HepG2 (cell line): ENCODE measurements around the gene SSNA1. TPM values are rescaled to one million over a fixed set of nuclear protein-coding genes. Genes with fewer than 3 reads are reported as not detected.

Experiments
- CBX5 ChIP-seq: sonication (generic); formaldehyde crosslinking; IDR thresholded peaks from 2 replicates; pipeline ENCODE4 v1.4.0; 2020; ENCODE audit warnings: missing genetic modification reagents, borderline replicate concordance
- ELF3 ChIP-seq: IDR thresholded peaks from 2 replicates; pipeline ENCODE4 v1.6.1; 2016; ENCODE audit warnings: missing genetic modification reagents, missing compliant biosample characterization
- ETV5 ChIP-seq: IDR thresholded peaks from 2 replicates; pipeline ENCODE4 v1.6.1; 2018; ENCODE audit warnings: missing biosample characterization, missing genetic modification reagents, inconsistent platforms, borderline replicate concordance
- FLYWCH1 ChIP-seq: sonication (generic); formaldehyde crosslinking; IDR thresholded peaks from 2 replicates; pipeline ENCODE4 v1.8.1; 2023; ENCODE audit warnings: mild to moderate bottlenecking, missing genetic modification reagents
- HBP1 ChIP-seq: IDR thresholded peaks from 2 replicates; pipeline ENCODE4 v1.6.1; 2016; ENCODE audit warnings: low read depth, control low read depth
- HIC2 ChIP-seq: sonication (generic); formaldehyde crosslinking; IDR thresholded peaks from 2 replicates; pipeline ENCODE4 v1.9.0; 2022; ENCODE audit warnings: low read depth, missing genetic modification reagents
- IKZF5 ChIP-seq: IDR thresholded peaks from 2 replicates; pipeline ENCODE4 v1.6.1; 2018; ENCODE audit warnings: missing genetic modification reagents, mild to moderate bottlenecking, missing compliant biosample characterization
- NFKB2 ChIP-seq: sonication (generic); formaldehyde crosslinking; IDR thresholded peaks from 2 replicates; pipeline ENCODE4 v1.4.0; 2020; ENCODE audit warnings: missing genetic modification reagents, borderline replicate concordance
- PAF1 ChIP-seq: IDR thresholded peaks from 2 replicates; pipeline ENCODE4 v1.6.1; 2016; ENCODE audit warnings: missing genetic modification reagents, missing compliant biosample characterization
- PHB2 ChIP-seq: fragments of 450-650 bp; IDR thresholded peaks from 2 replicates; pipeline ENCODE4 v1.6.1; 2018; ENCODE audit not compliant: partially characterized antibody
- SETDB1 ChIP-seq: sonication (generic); formaldehyde crosslinking; IDR thresholded peaks from 2 replicates; pipeline ENCODE4 v1.5.1; 2020; ENCODE audit warnings: missing genetic modification reagents, mild to moderate bottlenecking, borderline replicate concordance
- SMC3 ChIP-seq: IDR thresholded peaks from 2 replicates; pipeline ENCODE4 v1.6.1; 2011; ENCODE audit warnings: low read length, improper control_type of control experiment
- SOX5 ChIP-seq: IDR thresholded peaks from 2 replicates; pipeline ENCODE4 v1.6.1; 2016; ENCODE audit warnings: borderline replicate concordance
- SP1 ChIP-seq, 2 experiments: fragments of 450-650 bp in 1 of 2; sonication (generic) in 1 of 2; formaldehyde crosslinking in 1 of 2; IDR thresholded peaks; 2 replicates each; pipeline versions ENCODE4 v1.4.0 to v1.6.1; 2016 to 2020; ENCODE audit warnings: missing genetic modification reagents in 1 of 2
- THAP8 ChIP-seq: sonication (generic); formaldehyde crosslinking; IDR thresholded peaks from 2 replicates; pipeline ENCODE4 v1.5.1; 2020; ENCODE audit warnings: missing genetic modification reagents, mild to moderate bottlenecking, borderline replicate concordance
- TSC22D2 ChIP-seq: sonication (generic); formaldehyde crosslinking; IDR thresholded peaks from 2 replicates; pipeline ENCODE4 v1.5.1; 2020; ENCODE audit warnings: missing genetic modification reagents, mild to moderate bottlenecking, borderline replicate concordance
- ZNF574 ChIP-seq: sonication (generic); formaldehyde crosslinking; IDR thresholded peaks from 2 replicates; pipeline ENCODE4 v1.4.0; 2020; ENCODE audit warnings: missing genetic modification reagents
- ZNF777 ChIP-seq: sonication (generic); formaldehyde crosslinking; IDR thresholded peaks from 2 replicates; pipeline ENCODE4 v1.4.0; 2020; ENCODE audit warnings: missing genetic modification reagents
- ZNF784 ChIP-seq: sonication (generic); formaldehyde crosslinking; IDR thresholded peaks from 2 replicates; pipeline ENCODE4 v1.5.1; 2020; ENCODE audit warnings: missing genetic modification reagents, mild to moderate bottlenecking, borderline replicate concordance
- polyA plus RNA-seq, 8 experiments: library from polyadenylated mRNA; depleted of rRNA in 3 of 8; stranded (reverse) in 7 of 8; unstranded in 1 of 8; fragments of >200 nt; fragmentation: Illumina TruSeq in 4 of 8; extraction: Trizol in 4 of 8; gene quantifications; 2 replicates each; pipeline versions ENCODE4 v1.2.1 to v1.2.3, GENCODE V29; 2011 to 2016; ENCODE audit warnings: low read depth in 4 of 8, missing spikeins in 1 of 8, mixed read lengths in 1 of 8; ENCODE audit not compliant: insufficient read depth in 1 of 8
- total RNA-seq, 5 experiments: library from RNA; depleted of rRNA; stranded (reverse); fragments of >200 nt; fragmentation: Illumina TruSeq; extraction: Trizol; gene quantifications; 2 replicates each; pipeline ENCODE4 v1.2.3, GENCODE V29; 2016; ENCODE audit warnings: low read depth in 1 of 5

Gene SSNA1
- total and polyA plus RNA-seq, 2 of the 13 experiments (the other 11 are each of a cell fraction or from before 2014, with no cell fraction given), result 35.9 to 49.4 TPM

- 0 out of 2 replicates have a peak, but pooled peaks have one; percentile 22 for TF ChIP-seq ZNF784 (CRISPR knock-in tag)
- TF ChIP-seq FLYWCH1 (CRISPR knock-in tag), result no peak
- peak; percentile 82 for TF ChIP-seq ZNF777 (CRISPR knock-in tag)
- TF ChIP-seq HIC2 (CRISPR knock-in tag), result peak; percentile 55
- no peak for TF ChIP-seq HBP1 (CRISPR knock-in tag)
- no peak for TF ChIP-seq SETDB1 (CRISPR knock-in tag)
- TF ChIP-seq PHB2, result no peak
- peak; percentile 4; the same call in 1 of the 2 replicates for TF ChIP-seq NFKB2 (CRISPR knock-in tag)
- no peak for TF ChIP-seq PAF1 (CRISPR knock-in tag)
- peak; percentile 21; the same call in 1 of the 2 replicates for TF ChIP-seq ELF3
- 0 out of 2 replicates have a peak, but pooled peaks have one; percentile 12 for TF ChIP-seq SOX5 (CRISPR knock-in tag)
- TF ChIP-seq THAP8, result no peak
- 0 out of 2 replicates have a peak, but pooled peaks have one; percentile 23 for TF ChIP-seq TSC22D2 (CRISPR knock-in tag)
- TF ChIP-seq CBX5 (CRISPR knock-in tag), result peak; percentile 48; the same call in 1 of the 2 replicates
- TF ChIP-seq ETV5 (CRISPR knock-in tag), result peak; percentile 2; the same call in 1 of the 2 replicates
- peak; percentile 20; the same call in 1 of the 2 replicates for TF ChIP-seq IKZF5 (CRISPR knock-in tag)
- TF ChIP-seq ZNF574 (CRISPR knock-in tag), result peak; percentile 8
- peak; percentile 61 for TF ChIP-seq SMC3
- no peak for TF ChIP-seq SP1 (IDR thresholded peaks at IDR 0.05)
- peak; percentile 27; the same call in 1 of the 2 replicates for TF ChIP-seq SP1 (CRISPR knock-in tag; IDR thresholded peaks at IDR 0.05)
These were observed 38.8 kb downstream of the SSNA1 start, which contains the start of gene RNF224 (continued) for GRCh38 chr9:137227054-137227852.
